HG02759 (cell line): Measurements from ENCODE around the gene RHOV.
A peak's percentile ranks its signal among the peaks of the same experiment; 100 is the strongest.

ENCODE experiments used
- ATAC-seq: cut with Tn5 transposase; IDR thresholded peaks from one replicate; pipeline ENCODE4 v1.9.1; 2021; ENCODE audit warnings: mild to moderate bottlenecking, moderate library complexity; ENCODE audit not compliant: unreplicated experiment

RHOV gene, protein sequence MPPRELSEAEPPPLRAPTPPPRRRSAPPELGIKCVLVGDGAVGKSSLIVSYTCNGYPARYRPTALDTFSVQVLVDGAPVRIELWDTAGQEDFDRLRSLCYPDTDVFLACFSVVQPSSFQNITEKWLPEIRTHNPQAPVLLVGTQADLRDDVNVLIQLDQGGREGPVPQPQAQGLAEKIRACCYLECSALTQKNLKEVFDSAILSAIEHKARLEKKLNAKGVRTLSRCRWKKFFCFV

DNA sequence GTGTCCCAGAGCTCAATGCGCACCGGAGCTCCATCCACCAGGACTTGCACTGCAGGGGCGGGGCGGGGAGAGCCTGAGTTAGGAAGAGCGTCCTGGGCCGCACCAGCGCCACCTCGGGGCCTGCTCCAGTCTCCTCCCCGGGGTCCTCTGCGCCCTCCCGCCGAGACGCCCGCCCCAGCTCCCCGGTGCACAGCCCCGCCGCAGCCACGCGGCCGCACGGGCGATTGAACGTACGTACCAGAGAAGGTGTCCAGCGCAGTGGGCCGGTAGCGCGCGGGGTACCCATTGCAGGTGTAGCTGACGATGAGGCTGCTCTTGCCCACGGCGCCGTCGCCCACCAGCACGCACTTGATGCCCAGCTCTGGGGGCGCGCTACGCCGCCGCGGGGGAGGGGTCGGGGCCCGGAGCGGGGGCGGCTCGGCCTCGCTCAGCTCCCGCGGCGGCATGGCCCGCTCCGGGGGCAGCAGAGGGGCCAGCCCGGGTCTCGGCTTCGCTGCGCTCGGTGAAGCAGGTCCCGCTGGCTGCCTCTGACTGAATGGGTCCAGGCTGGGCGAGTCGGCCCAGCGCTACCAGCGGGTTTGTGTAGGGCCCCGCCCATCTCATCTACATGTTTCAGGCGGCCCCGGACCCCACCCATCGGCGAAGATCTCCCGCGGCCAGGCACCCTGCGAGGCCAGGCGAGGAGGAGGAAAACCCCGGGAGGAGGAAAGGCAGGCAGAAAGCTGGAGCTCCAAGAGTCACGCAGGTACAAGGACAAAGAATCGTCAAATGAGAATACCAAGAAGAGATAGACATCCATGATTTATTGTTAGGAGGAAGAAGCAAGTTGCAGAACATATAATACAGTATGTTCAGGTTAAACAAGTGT lies at the start of gene RHOV:
Gene RHOV, minus strand, starts transcription at position 541 of the 868 bp plus-strand sequence. Its CDS starts 95 bp downstream, at position 446.
- ATAC-seq: peak; percentile 57

DNA sequence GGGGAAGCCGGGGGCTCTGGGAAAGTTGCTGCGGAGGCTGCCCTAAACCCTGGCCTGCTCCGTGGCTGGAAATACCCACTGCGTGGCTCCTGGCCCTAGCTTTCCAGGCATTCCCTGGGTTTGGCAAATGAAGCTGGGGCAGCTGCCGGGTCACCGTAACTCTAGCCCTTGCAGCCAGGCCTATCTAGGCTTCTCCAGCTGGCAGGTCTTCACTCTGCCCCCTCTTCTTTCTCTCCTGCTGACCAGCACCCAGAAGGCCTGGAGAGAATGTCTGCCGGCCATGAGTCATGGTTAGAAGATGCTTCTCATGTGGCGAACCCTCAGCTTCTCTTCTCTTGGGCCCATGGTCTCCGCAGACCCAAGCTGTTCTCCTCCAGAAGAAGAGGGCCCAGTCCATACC lies 49.5 kb upstream of the RHOV start:
- no peak for ATAC-seq

DNA sequence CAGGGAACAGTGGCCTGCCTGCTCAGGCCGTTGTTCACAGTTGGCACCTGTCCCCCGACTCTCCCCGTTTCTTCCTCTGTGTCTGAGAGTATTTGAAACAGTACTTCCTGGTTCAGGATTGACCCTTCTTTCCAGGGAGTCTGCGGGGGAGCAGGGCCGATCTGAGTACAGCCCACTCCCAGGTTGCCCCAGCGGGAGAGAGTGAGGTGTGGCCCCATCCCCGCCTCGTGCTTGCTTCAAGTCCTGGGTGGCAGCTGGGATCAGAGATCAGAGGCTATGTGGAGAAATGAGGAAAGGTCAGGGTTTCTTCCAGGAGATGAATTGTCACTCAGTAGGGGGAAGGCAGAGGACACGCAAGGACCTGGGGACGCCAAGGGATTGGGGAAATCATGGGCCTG lies 48.6 kb upstream of the RHOV start:
- ATAC-seq: no peak

DNA sequence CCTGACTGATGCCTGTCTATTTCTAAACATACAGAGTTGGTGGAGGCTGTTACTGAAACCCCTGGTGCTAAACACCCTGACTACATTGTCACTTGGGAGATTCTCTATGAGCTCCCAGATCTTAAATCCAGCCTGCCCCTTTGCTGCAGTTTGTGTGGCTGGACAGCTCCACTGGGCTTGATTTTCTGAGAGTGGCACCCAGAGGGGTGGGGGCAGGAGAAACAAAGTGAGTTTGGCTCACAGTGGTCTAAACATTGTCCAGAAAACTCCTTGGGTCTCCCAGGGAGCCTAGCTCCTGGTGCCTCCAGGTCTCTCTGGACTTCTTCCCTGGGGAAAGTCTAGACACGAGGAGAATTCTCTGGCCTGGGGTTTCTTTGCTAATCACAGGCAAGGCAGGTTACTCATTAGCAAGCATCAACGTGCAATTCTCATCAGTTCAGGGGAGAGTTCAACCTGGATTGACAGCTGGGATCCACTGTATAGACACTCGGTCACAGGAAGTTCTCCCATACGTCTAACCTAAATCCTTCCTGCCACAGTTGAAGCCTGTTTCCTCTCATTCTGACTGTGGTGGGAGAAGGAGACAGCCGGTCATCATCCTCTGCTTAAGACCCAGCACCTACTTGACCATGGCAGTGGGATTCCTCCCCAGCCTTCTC lies 48.0 kb upstream of the RHOV start:
- no peak for ATAC-seq

DNA sequence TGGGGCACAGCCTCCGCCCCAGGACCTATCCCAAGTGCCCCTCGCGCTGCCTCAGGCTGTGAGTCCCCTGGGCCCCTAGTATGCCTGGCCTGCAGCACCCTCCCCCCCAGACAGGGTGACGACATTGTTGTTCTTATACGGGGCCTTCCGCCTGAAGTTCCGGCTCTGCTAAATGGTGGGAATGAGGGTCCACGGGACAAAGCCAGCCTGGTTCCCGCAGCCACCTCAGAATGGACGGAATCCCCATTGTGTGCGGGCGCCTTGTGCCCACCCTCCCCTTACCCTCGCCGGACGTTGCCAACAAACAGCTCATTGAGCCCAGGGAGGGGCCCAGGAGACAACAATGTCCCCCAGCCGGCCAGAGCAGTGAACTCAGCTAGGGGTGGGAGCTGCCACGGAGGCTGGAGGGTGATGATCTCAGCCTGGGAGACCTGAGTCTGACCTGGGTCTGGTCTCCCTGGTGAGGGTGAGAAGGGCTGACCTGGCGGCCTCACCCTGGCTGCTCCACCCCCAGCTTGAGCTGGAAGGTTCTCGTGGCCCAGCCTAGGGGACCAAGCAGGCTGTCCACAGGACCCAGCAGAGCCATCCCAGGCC lies 44.9 kb upstream of the RHOV start:
- no peak for ATAC-seq

DNA sequence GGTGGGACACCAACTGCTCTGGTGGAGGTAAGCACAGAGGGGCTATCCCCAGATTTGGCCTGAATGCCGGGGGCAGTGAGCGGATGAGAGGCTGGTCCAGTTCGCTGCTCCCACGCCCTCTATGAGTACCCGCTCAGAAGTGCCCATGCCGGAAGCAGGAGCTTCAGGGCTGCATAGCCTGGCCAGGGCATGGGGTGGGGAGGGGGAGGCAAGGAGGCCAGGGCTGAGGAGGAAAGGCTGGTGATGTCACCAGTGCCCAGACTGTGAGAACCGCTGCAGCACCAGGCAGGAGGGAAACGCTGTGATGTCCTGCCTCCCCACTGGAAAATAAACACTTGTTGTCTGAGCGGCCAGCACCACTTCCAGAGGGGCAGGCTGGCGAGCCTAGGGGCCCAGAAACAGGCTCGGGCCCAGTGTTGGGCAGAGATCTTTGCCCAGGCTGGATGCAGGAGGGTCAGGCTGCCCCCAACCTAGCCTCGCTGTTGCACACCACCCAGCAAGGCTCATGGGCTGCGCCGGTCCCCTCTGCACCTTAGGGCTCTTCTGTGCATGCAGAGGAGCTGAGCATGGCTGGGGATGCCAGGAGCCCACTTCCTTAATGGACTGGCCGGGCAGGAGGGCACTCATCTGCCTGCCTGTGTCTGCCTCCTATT lies 44.2 kb upstream of the RHOV start:
- no peak for ATAC-seq

GRCh38 chr15:40917585-40917984 lies 43.6 kb upstream of the RHOV start:
- ATAC-seq: no peak

DNA sequence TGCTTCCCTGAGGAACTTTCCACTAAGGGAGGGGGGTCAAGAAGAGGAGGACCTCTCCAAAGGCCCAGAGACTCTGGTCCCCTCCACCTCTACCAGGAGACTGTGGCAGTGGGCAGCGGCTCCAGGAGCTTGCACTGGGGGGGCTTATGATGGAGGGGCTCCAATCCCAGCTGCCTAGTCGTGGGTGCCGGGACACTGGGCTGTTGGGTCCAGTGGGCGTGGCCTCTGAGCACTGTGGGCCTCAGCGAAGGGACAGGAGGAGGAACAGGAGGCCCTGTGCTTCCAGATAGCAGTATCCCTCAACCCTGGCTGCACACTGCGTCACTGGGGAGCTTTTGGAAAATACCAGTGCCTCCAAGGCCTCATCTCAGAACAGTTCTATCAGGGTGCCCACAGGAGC lies 41.6 kb upstream of the RHOV start:
- ATAC-seq: no peak

GRCh38 chr15:40915116-40915661 lies 41.2 kb upstream of the RHOV start:
- ATAC-seq: no peak

GRCh38 chr15:40914486-40914885 lies 40.5 kb upstream of the RHOV start:
- no peak for ATAC-seq

DNA sequence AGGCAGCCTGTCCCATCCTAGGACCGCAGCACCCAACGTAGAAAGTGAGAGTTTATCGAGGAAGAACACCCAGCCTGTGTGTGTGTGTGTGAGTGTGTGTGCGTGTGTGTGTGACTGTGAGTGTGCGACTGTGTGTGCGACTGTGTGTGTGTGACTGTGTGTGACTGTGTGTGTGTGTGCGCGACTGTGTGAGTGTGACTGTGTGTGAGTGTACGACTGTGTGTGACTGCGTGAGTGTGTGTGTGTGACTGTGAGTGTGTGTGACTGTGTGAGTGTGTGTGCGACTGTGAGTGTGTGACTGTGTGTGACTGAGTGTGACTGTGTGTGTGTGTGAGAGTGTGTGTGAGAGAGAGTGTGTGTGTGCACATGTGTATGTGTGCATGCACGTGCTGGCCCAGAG lies 40.0 kb upstream of the RHOV start:
- no peak for ATAC-seq

DNA sequence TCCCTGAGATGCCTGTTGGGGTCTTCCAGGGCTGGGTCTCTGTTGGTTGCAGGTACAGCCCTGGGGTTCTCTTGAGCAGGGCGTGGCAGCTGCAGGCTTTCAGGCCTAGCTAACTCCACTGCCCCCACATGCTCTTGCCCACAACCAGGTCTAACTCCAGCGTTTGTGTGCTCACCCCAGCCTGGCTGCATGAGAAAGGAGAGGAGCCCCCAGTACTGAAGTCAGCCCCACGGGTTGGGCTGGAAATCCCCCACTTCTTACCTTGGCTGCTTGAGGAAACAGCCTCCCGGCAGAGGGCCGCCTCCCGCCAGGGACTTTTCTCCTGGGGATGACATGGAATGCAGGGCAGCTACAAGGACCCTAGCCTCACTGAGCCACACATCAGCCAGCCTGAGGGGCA lies 38.4 kb upstream of the RHOV start:
- ATAC-seq: no peak

DNA sequence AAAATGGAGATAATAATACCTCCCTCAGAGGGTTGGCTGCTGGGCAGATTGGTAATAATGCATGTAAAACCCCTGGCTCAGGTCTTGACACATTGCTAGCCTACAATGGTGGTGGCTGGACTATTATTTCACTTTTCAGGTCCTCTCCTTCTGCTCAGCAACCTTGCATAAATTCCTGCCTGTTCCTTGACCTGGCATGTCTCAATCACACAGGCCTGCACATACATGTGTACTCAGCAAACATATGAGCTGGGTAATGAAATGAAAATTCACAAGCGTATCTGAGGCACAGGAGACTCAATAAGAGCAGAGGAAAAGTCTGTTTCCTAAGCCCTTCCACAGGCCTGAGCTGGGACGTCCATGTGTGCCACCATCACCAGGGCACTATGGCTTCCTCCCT lies 37.7 kb upstream of the RHOV start:
- ATAC-seq: no peak

- no peak for ATAC-seq
These were observed 37.1 kb upstream of the RHOV start for GRCh38 chr15:40911141-40911540.

GRCh38 chr15:40909662-40910630 lies 35.9 kb upstream of the RHOV start:
- ATAC-seq: no peak

DNA sequence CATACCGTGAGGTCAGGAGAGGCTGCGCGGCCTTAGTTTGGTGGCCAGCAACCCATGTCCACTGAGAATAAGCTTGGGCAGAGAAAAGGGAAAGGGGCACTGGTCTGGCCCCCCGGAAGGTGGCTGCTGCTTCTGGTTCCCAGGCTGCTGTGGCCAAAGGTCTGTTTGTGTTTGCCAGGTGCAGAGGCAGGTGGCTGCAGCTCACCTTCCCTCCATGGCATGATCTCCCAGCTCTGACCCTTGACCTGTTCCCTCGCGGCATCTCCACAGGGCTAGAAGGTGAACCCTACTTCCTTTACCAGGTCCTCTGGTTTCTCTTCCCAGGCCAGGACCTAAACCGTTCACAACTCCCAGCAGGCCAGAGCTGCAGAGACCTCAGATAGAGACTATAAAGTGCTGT lies 34.1 kb upstream of the RHOV start:
- no peak for ATAC-seq

DNA sequence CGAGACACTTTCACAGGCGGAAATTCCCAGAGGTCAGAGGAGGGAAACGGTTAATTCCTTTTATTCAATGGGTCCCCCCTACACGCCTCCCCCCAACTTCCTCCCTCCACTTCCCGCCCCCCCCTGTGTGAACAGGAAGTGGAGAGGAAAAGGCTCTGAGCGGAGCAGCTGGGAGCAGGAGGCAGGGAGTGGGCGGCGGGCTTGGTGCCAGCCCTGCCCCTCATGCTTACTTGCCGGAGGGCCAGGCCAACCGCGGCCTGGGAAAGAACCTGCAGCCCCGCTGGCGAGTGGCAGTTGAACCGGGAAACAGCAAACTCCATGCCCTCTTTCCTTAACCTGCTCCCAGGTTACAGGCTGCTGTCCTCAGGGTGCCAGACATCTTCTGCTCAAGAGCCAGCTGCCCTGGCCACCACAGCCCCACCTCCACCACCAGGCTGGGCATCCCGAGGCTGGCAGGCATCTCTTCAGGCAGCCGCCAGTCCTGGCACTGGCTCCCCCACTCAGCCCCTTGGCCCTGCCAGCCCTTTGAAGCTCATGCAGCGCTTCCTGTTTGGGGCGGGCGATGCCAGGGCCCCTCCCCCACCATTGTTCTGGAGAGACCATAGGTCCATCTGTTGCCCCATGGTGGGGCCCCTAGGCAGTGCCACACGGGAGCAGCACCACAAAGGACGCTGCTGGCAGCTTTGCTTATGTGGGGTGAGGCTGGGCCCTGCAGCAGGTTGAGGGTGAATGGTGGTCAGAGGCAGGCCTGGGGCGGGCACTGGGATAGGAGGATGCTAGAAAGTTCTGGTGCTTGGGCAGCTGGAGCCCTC lies 33.2 kb upstream of the RHOV start:
- peak; percentile 20 for ATAC-seq

GRCh38 chr15:40906091-40906990 lies 32.3 kb upstream of the RHOV start:
- ATAC-seq: peak; percentile 78
